Posterior vena cava (tissue), 2 donors: ENCODE data around the gene AGTRAP. TPM values are rescaled to one million over a fixed set of nuclear protein-coding genes. Genes with fewer than 3 reads are reported as not detected.

ENCODE experiments used
- DNase-seq: peaks from one replicate; pipeline ENCODE4 v3.0.0-alpha.2; 2020; ENCODE audit warnings: low spot score
- intact Hi-C, 2 donors: fragments of 100-400 bp; cut with DNase I; formaldehyde crosslinking; loops; one replicate each; pipeline versions ENCODE4 v1.14.1 to v1.14.2; 2022 to 2023
- total RNA-seq, 2 donors: library from RNA; stranded (reverse); fragmentation: NEBNext Ultra II Directional; extraction: Animal tissue kit (Norgen Biotek cat#: 25700); gene quantifications; one replicate each; pipeline ENCODE4 v1.2.1, GENCODE V29; 2021
- donor health status: DM: yes; HTN: yes; CAD: no.
- donor health status: DM: yes; HTN: yes; CAD: no.

The AGTRAP gene
- total RNA-seq, 2 donors from 2014 or later: 35.1 to 39.1 TPM

GRCh38 chr1:11749203-11749689 is 13.3 kb downstream of the AGTRAP start:
- intact Hi-C loops: no loop called here
- DNase-seq: no peak

GRCh38 chr1:11749996-11750395 is 14.1 kb downstream of the AGTRAP start:
- intact Hi-C loops: no loop called here
- no peak for DNase-seq

- intact Hi-C loops: no loop called here
- no peak for DNase-seq
These were observed 15.2 kb downstream of the AGTRAP start for GRCh38 chr1:11751087-11751486.

- intact Hi-C loops: no loop called here
- DNase-seq: no peak
These were observed 16.6 kb downstream of the AGTRAP start for GRCh38 chr1:11752359-11753088.

- intact Hi-C loops: no loop called here
- DNase-seq: no peak
These were observed 17.7 kb downstream of the AGTRAP start for GRCh38 chr1:11753555-11754208.

- intact Hi-C loops: no loop called here
- no peak for DNase-seq
These were observed 21.1 kb downstream of the AGTRAP start for GRCh38 chr1:11757047-11757446.

- DNase-seq: no peak
- intact Hi-C loops: no loop called here
These were observed 23.9 kb downstream of the AGTRAP start for GRCh38 chr1:11759791-11760190.

GRCh38 chr1:11761285-11761684 is 25.3 kb downstream of the AGTRAP start:
- intact Hi-C loops: no loop called here
- DNase-seq: no peak

GRCh38 chr1:11761988-11762406 is 26.1 kb downstream of the AGTRAP start, which contains the start of gene C1orf167:
TSS of gene C1orf167 (plus strand) at chr1:11762193. CDS start at chr1:11764401, 2,208 bp downstream.
- intact Hi-C loops: no loop called here
- DNase-seq: no peak

- no peak for DNase-seq
- intact Hi-C loops: no loop called here
These were observed 28.2 kb downstream of the AGTRAP start for GRCh38 chr1:11764115-11764514.

GRCh38 chr1:11764519-11764918 is 28.6 kb downstream of the AGTRAP start:
- DNase-seq: no peak
- intact Hi-C loops: no loop called here

GRCh38 chr1:11765661-11766428 is 29.9 kb downstream of the AGTRAP start:
- DNase-seq: no peak
- intact Hi-C loops: no loop called here

GRCh38 chr1:11766429-11766776 is 30.5 kb downstream of the AGTRAP start:
- DNase-seq: no peak
- intact Hi-C loops: no loop called here

GRCh38 chr1:11767922-11768704 is 32.2 kb downstream of the AGTRAP start:
- intact Hi-C loops: no loop called here
- no peak for DNase-seq

GRCh38 chr1:11768821-11769220 is 32.9 kb downstream of the AGTRAP start:
- no peak for DNase-seq
- intact Hi-C loops: no loop called here

- intact Hi-C loops: no loop called here
- DNase-seq: no peak
These were observed 33.3 kb downstream of the AGTRAP start for GRCh38 chr1:11769274-11769673.

- intact Hi-C loops: no loop called here
- no peak for DNase-seq
These were observed 34.1 kb downstream of the AGTRAP start for GRCh38 chr1:11770011-11770410.

- intact Hi-C loops: no loop called here
- DNase-seq: no peak
These were observed 35.6 kb downstream of the AGTRAP start for GRCh38 chr1:11771481-11772043.

GRCh38 chr1:11772458-11772857 is 36.5 kb downstream of the AGTRAP start:
- DNase-seq: no peak
- intact Hi-C loops: no loop called here
